Loucy (cell line): Measurements from ENCODE around the gene ARHGAP10.

Experiments used
- CTCF ChIP-seq: fragments of 200-600 bp; sonication (generic); conservative IDR thresholded peaks from 2 replicates; pipeline ENCODE4 v1.5.1; 2014; ENCODE audit warnings: mild to moderate bottlenecking, antibody characterized with exemption, low read length
- EZH2phosphoT487 ChIP-seq: fragments of 200-600 bp; IDR thresholded peaks from 2 replicates; pipeline ENCODE4 v1.6.1; 2018; ENCODE audit warnings: antibody characterized with exemption, mild to moderate bottlenecking, moderate library complexity, borderline replicate concordance

GRCh38 chr4:148064451-148064850 lies 332.6 kb downstream of the ARHGAP10 start:
- TF ChIP-seq CTCF (no peak), EZH2phosphoT487 (no peak)
